ENCODE measurements around the gene LEP.

The LEP gene

GRCh38 chr7:128302139-128302538, 61.1 kb downstream of the LEP start:
- Mint-ChIP-seq H3K27me3 (ENCODE audit: low read depth) (peaks cover 9% of the 10 kb centered on the region), H3K4me1 (peaks cover 7% of the 10 kb centered on the region), H3K36me3 (ENCODE audit: low read depth) (peaks cover 36% of the 10 kb centered on the region), H3K4me3 (no peak overlapping the region), H3K27ac (no peak overlapping the region), H3K9me3 (no peaks in the 10 kb centered on the region)
- no peak for TF ChIP-seq CTCF (IDR thresholded peaks at IDR 0.05; ENCODE audit: unreplicated experiment in 3 of 3)

- Mint-ChIP-seq H3K27me3 (ENCODE audit: low read depth) (peaks cover 9% of the 10 kb centered on the region), H3K4me3 (no peak overlapping the region), H3K4me1 (peaks cover 7% of the 10 kb centered on the region), H3K36me3 (ENCODE audit: low read depth) (peaks cover 42% of the 10 kb centered on the region), H3K9me3 (no peaks in the 10 kb centered on the region), H3K27ac (no peak overlapping the region)
- TF ChIP-seq CTCF (IDR thresholded peaks at IDR 0.05; ENCODE audit: unreplicated experiment in 3 of 3) = no peak
Measured at GRCh38 chr7:128303133-128303532, 62.1 kb downstream of the LEP start.

- Mint-ChIP-seq H3K4me1 (peaks cover 7% of the 10 kb centered on the region), H3K4me3 (no peak overlapping the region), H3K9me3 (no peaks in the 10 kb centered on the region), H3K27me3 (ENCODE audit: low read depth) (peaks cover 9% of the 10 kb centered on the region), H3K27ac (no peak overlapping the region), H3K36me3 (ENCODE audit: low read depth) (peaks cover 43% of the 10 kb centered on the region)
- TF ChIP-seq CTCF (IDR thresholded peaks at IDR 0.05; ENCODE audit: unreplicated experiment in 3 of 3) = no peak
Measured at GRCh38 chr7:128303643-128304042, 62.6 kb downstream of the LEP start.

- no peaks in the 10 kb centered on the region for H3K9me3 Mint-ChIP-seq
- H3K4me1 Mint-ChIP-seq = peaks cover 7% of the 10 kb centered on the region
- peaks cover 47% of the 10 kb centered on the region for H3K36me3 Mint-ChIP-seq (ENCODE audit: low read depth)
- TF ChIP-seq CTCF (IDR thresholded peaks at IDR 0.05; ENCODE audit: unreplicated experiment in 3 of 3) = no peak
- H3K4me3 Mint-ChIP-seq = no peak overlapping the region
- H3K27ac Mint-ChIP-seq = no peak overlapping the region
- H3K27me3 Mint-ChIP-seq (ENCODE audit: low read depth) = peaks cover 4% of the 10 kb centered on the region
Measured at GRCh38 chr7:128304212-128304611, 63.1 kb downstream of the LEP start.

- Mint-ChIP-seq H3K36me3 (ENCODE audit: low read depth) (peaks cover 73% of the 10 kb centered on the region), H3K27ac (no peak overlapping the region), H3K9me3 (no peaks in the 10 kb centered on the region), H3K27me3 (ENCODE audit: low read depth) (no peaks in the 10 kb centered on the region), H3K4me3 (no peak overlapping the region), H3K4me1 (peaks cover 5% of the 10 kb centered on the region)
- no peak for TF ChIP-seq CTCF (IDR thresholded peaks at IDR 0.05; ENCODE audit: unreplicated experiment in 3 of 3)
Measured at GRCh38 chr7:128307061-128307460, 66.0 kb downstream of the LEP start.
